HCT116 (cell line): Measurements from ENCODE around the gene ANKRD44. TPM values are rescaled to one million over a fixed set of nuclear protein-coding genes. Genes with fewer than 3 reads are reported as not detected.

Source experiments
- ATAC-seq: fragments of 200-7000 bp; cut with Tn5 transposase; 2 replicates; pipeline ENCODE4 v1.9.1; 2020; ENCODE audit warnings: mild to moderate bottlenecking, moderate library complexity
- BruUV-seq: library from RNA; stranded (reverse); fragments of 400-500 nt; replicated peaks from 2 replicates; lab custom pipeline; 2021; lab: Mats Ljungman, UMichigan
- CTCF ChIA-PET: fragments of 300-600 bp; sonication (Branson Sonifier 250); formaldehyde crosslinking; loops from one replicate; lab custom pipeline; 2021; ENCODE audit warnings: antibody characterized with exemption; lab: Charles Lee
- POLR2A ChIA-PET: fragments of 300-600, 350-600 bp; sonication (Branson Sonifier 250); formaldehyde crosslinking; loops from one replicate; lab custom pipeline; 2021; ENCODE audit warnings: antibody characterized with exemption; lab: Charles Lee
- RAD21 ChIA-PET, 2 experiments: fragments of 300-600 bp; sonication (Branson Sonifier 250); formaldehyde crosslinking; loops; one replicate each; lab custom pipeline; 2023; ENCODE audit warnings: low total read pairs in 2 of 2; ENCODE audit not compliant: uncharacterized antibody in 2 of 2, unreplicated experiment in 2 of 2, low non-redundant PET in 1 of 2; lab: Charles Lee
- DNase-seq: peaks from one replicate; pipeline ENCODE4 v3.0.0-alpha.2; 2010; ENCODE audit warnings: low read depth, low spot score
- H2AFZ ChIP-seq: fragments of 200-600 bp; shearing (Covaris generic), sonication (generic); 2 replicates; pipeline ENCODE4 v1.6.1; 2017; ENCODE audit warnings: low read depth, mixed run types, mixed read lengths, antibody characterized with exemption, low read length; ENCODE audit not compliant: poor library complexity, severe bottlenecking
- H3K27ac ChIP-seq: 2 replicates; pipeline ENCODE4 v1.5.1; 2012; ENCODE audit warnings: low read depth, low read length
- H3K27me3 ChIP-seq: fragments of 200-600 bp; sonication (generic); 2 replicates; pipeline ENCODE4 v1.6.1; 2016; ENCODE audit warnings: mixed run types, low read length, mixed read lengths; ENCODE audit not compliant: insufficient read depth
- H3K36me3 ChIP-seq, 2 experiments: fragments of 200-500 bp in 1 of 2; fragments of 200-600 bp in 1 of 2; sonication (Bioruptor generic) in 1 of 2; sonication (generic) in 1 of 2; 2 replicates each; pipeline versions ENCODE4 v1.5.1 to v1.6.1; 2014 to 2016; ENCODE audit warnings: low read length in 2 of 2, inconsistent platforms in 1 of 2, mixed read lengths in 1 of 2, mixed run types in 1 of 2; ENCODE audit not compliant: insufficient read depth in 2 of 2, control insufficient read depth in 1 of 2
- H3K4me1 ChIP-seq, 2 experiments: fragments of 200-600 bp in 1 of 2; sonication (generic) in 1 of 2; 2 replicates each; pipeline versions ENCODE4 v1.5.1 to v1.6.1; 2012 to 2017; ENCODE audit warnings: low read length in 2 of 2, inconsistent platforms in 1 of 2, mild to moderate bottlenecking in 1 of 2, mixed read lengths in 1 of 2, mixed run types in 1 of 2, moderate library complexity in 1 of 2; ENCODE audit not compliant: insufficient read depth in 2 of 2, control insufficient read depth in 1 of 2
- H3K4me2 ChIP-seq: fragments of 200-600 bp; sonication (generic); 2 replicates; pipeline ENCODE4 v1.6.1; 2017; ENCODE audit warnings: mixed run types, low read length, mixed read lengths
- H3K4me3 ChIP-seq, 2 experiments: fragments of 200-600 bp in 1 of 2; sonication (generic) in 1 of 2; replicated peaks in 1 of 2; 2 replicates each; pipeline ENCODE4 v1.5.1; 2011 to 2016; ENCODE audit warnings: low read length in 2 of 2, control low read depth in 1 of 2, low read depth in 1 of 2, mild to moderate bottlenecking in 1 of 2, mixed read lengths in 1 of 2, mixed run types in 1 of 2
- H3K79me2 ChIP-seq: fragments of 200-600 bp; sonication (generic); 2 replicates; pipeline ENCODE4 v1.6.1; 2017; ENCODE audit warnings: mild to moderate bottlenecking, mixed run types, low read length, moderate library complexity, mixed read lengths; ENCODE audit not compliant: insufficient read depth
- H3K9ac ChIP-seq: fragments of 200-600 bp; sonication (generic); 2 replicates; pipeline ENCODE4 v1.6.1; 2016; ENCODE audit warnings: low read length, mixed read lengths
- H3K9me2 ChIP-seq: fragments of 200-600 bp; sonication (generic), shearing (Covaris generic); 2 replicates; pipeline ENCODE4 v1.6.1; 2017; ENCODE audit warnings: mixed run types, mild to moderate bottlenecking, moderate library complexity; ENCODE audit not compliant: insufficient read depth
- H3K9me3 ChIP-seq, 2 experiments: fragments of 200-500 bp in 1 of 2; fragments of 200-600 bp in 1 of 2; sonication (Bioruptor generic) in 1 of 2; sonication (generic) in 1 of 2; 2 replicates each; pipeline ENCODE4 v1.6.1; 2014 to 2017; ENCODE audit warnings: low read length in 2 of 2, mixed read lengths in 2 of 2, inconsistent platforms in 1 of 2, low read depth in 1 of 2, mild to moderate bottlenecking in 1 of 2, mixed run types in 1 of 2, moderate library complexity in 1 of 2; ENCODE audit not compliant: control insufficient read depth in 1 of 2, insufficient read depth in 1 of 2
- H4K20me1 ChIP-seq: fragments of 200-600 bp; sonication (generic), shearing (Covaris generic); 2 replicates; pipeline ENCODE4 v1.6.1; 2017; ENCODE audit warnings: mixed run types, mild to moderate bottlenecking, moderate library complexity; ENCODE audit not compliant: insufficient read depth
- ATF3 ChIP-seq: IDR thresholded peaks from 2 replicates; pipeline ENCODE4 v1.6.1; 2012
- EGR1 ChIP-seq: IDR thresholded peaks from 2 replicates; pipeline ENCODE4 v1.6.1; 2012; ENCODE audit warnings: low read depth
- EZH2 ChIP-seq: fragments of 200-600 bp; sonication (generic); IDR thresholded peaks from 2 replicates; pipeline ENCODE4 v1.6.1; 2017; ENCODE audit warnings: antibody characterized with exemption, mixed run types
- JUND ChIP-seq: IDR thresholded peaks from 2 replicates; pipeline ENCODE4 v1.6.1; 2012
- MAX ChIP-seq: IDR thresholded peaks from 2 replicates; pipeline ENCODE4 v1.6.1; 2012
- POLR2A ChIP-seq: IDR thresholded peaks from 2 replicates; pipeline ENCODE4 v1.7.0; 2011; ENCODE audit warnings: borderline replicate concordance; ENCODE audit not compliant: insufficient read depth, insufficient read length; ENCODE audit errors: extremely low read depth
- POLR2AphosphoS5 ChIP-seq: IDR thresholded peaks from 2 replicates; pipeline ENCODE4 v1.6.1; 2011; ENCODE audit warnings: mild to moderate bottlenecking, low read depth, low read length, moderate library complexity
- RAD21 ChIP-seq: IDR thresholded peaks from 2 replicates; pipeline ENCODE4 v1.6.1; 2012; ENCODE audit warnings: low read depth, mild to moderate bottlenecking
- REST ChIP-seq: IDR thresholded peaks from 2 replicates; pipeline ENCODE4 v1.6.1; 2012; ENCODE audit warnings: low read depth
- SIN3A ChIP-seq: IDR thresholded peaks from 2 replicates; pipeline ENCODE4 v1.6.1; 2012; ENCODE audit warnings: low read depth
- SP1 ChIP-seq: IDR thresholded peaks from 2 replicates; pipeline ENCODE4 v1.6.1; 2012; ENCODE audit warnings: low read depth
- YY1 ChIP-seq: IDR thresholded peaks from 2 replicates; pipeline ENCODE4 v1.6.1; 2011; ENCODE audit warnings: low read length, low read depth, moderate library complexity, mild to moderate bottlenecking; ENCODE audit not compliant: insufficient replicate concordance; ENCODE audit errors: extremely low read depth
- ZNF274 ChIP-seq: fragments of 200-500 bp; sonication (Bioruptor generic); IDR thresholded peaks from 2 replicates; pipeline ENCODE4 v1.6.1; 2014; ENCODE audit warnings: mild to moderate bottlenecking, low read depth, low read length, inconsistent platforms
- intact Hi-C: fragments of 100-400 bp; cut with micrococcal nuclease; formaldehyde crosslinking; loops from 2 replicates; pipeline ENCODE4 v1.10.0; 2022
- total RNA-seq: library from RNA; stranded (reverse); gene quantifications from one replicate; pipeline ENCODE4 v1.2.1, GENCODE V29; 2021; ENCODE audit not compliant: unreplicated experiment

Gene ANKRD44
- total RNA-seq, 1 experiment from 2014 or later, result 2.7 TPM

GRCh38 chr2:197237291-197238042 is 73.1 kb downstream of the ANKRD44 start:
- ATAC-seq (no peak), DNase-seq (no peak)
- Histone ChIP-seq H3K27me3 (no peaks in the 10 kb centered on the region), H3K9me3 (no peaks in the 10 kb centered on the region), H3K4me2 (no peak overlapping the region), H2AFZ (no peak overlapping the region), H4K20me1 (no peaks in the 10 kb centered on the region), H3K4me1 (no peaks in the 10 kb centered on the region), H3K9me2 (no peaks in the 10 kb centered on the region), H3K36me3 (no peaks in the 10 kb centered on the region), H3K79me2 (no peaks in the 10 kb centered on the region), H3K27ac (no peak overlapping the region), H3K4me3 (no peak overlapping the region), H3K9ac (no peak overlapping the region)
- CTCF ChIA-PET, result no interaction called here
- TF ChIP-seq EZH2 (no peak), REST (no peak), EGR1 (no peak), ATF3 (no peak), POLR2AphosphoS5 (no peak), SP1 (no peak), SIN3A (no peak), MAX (no peak), JUND (no peak), ZNF274 (no peak), YY1 (no peak), POLR2A (no peak), RAD21 (no peak)
- BruUV-seq, result no TSS peak
- intact Hi-C loops, result no loop called here
- RAD21 ChIA-PET, result no interaction called here
- POLR2A ChIA-PET, result no interaction called here
